IMR-90 (cell line): ENCODE measurements around the gene CITED4. TPM values are rescaled to one million over a fixed set of nuclear protein-coding genes. Genes with fewer than 3 reads are reported as not detected.

ENCODE experiments used
- ATAC-seq: fragments of 200-7000 bp; cut with Tn5 transposase; 2 replicates; pipeline ENCODE4 v1.9.1; 2020; ENCODE audit warnings: low read depth, mild to moderate bottlenecking, moderate library complexity
- BruUV-seq: library from RNA; stranded (reverse); fragments of 400-500 nt; replicated peaks from 2 replicates; lab custom pipeline; 2021; lab: Mats Ljungman, UMichigan
- CTCF ChIA-PET: fragments of 300-600 bp; formaldehyde crosslinking; extraction: SDS; loops from one replicate; lab custom pipeline; 2021; ENCODE audit warnings: antibody characterized with exemption; lab: Yijun Ruan, JAX
- POLR2A ChIA-PET: fragments of 300-600 bp; sonication (Branson Sonifier 250); formaldehyde crosslinking; loops from one replicate; lab custom pipeline; 2022; ENCODE audit warnings: antibody characterized with exemption; ENCODE audit not compliant: unreplicated experiment; lab: Charles Lee
- DNase-seq: peaks from one replicate; pipeline ENCODE4 v3.0.0; 2013
- H2AFZ ChIP-seq: replicated peaks from 2 replicates; pipeline ENCODE3; 2013; ENCODE audit warnings: low read length, mild to moderate bottlenecking; ENCODE audit not compliant: poor library complexity
- H2AK5ac ChIP-seq: 2 replicates; pipeline ENCODE4 v1.6.1; 2013; ENCODE audit warnings: low read depth, low read length, inconsistent platforms
- H2AK9ac ChIP-seq: replicated peaks from 2 replicates; pipeline ENCODE3; 2013; ENCODE audit warnings: mild to moderate bottlenecking, low read depth, low read length, moderate library complexity; ENCODE audit not compliant: poor library complexity
- H2BK120ac ChIP-seq: 2 replicates; pipeline ENCODE4 v1.6.1; 2013; ENCODE audit warnings: low read depth, low read length, inconsistent platforms
- H2BK15ac ChIP-seq: 3 replicates; pipeline ENCODE4 v1.6.1; 2013; ENCODE audit warnings: low read depth, low read length, inconsistent platforms
- H2BK20ac ChIP-seq: 2 replicates; pipeline ENCODE4 v1.6.1; 2013; ENCODE audit warnings: low read depth, mild to moderate bottlenecking, inconsistent platforms, low read length, moderate library complexity
- H2BK5ac ChIP-seq: 2 replicates; pipeline ENCODE4 v1.6.1; 2013; ENCODE audit warnings: mild to moderate bottlenecking, low read depth, low read length, inconsistent platforms; ENCODE audit not compliant: poor library complexity, severe bottlenecking
- H3K14ac ChIP-seq: replicated peaks from 2 replicates; pipeline ENCODE4 v1.6.1; 2013; ENCODE audit warnings: low read depth, low read length, inconsistent platforms
- H3K18ac ChIP-seq: 2 replicates; pipeline ENCODE4 v1.6.1; 2013; ENCODE audit warnings: low read depth, low read length, control low read depth
- H3K23ac ChIP-seq: 2 replicates; pipeline ENCODE4 v1.6.1; 2013; ENCODE audit warnings: low read depth, low read length, inconsistent platforms
- H3K27ac ChIP-seq: 2 replicates; pipeline ENCODE4 v1.5.1; 2013; ENCODE audit warnings: mild to moderate bottlenecking, control low read depth, low read length; ENCODE audit not compliant: insufficient read depth
- H3K27me3 ChIP-seq: 2 replicates; pipeline ENCODE4 v1.6.1; 2013; ENCODE audit warnings: low read length; ENCODE audit not compliant: control insufficient read depth, insufficient read depth
- H3K36me3 ChIP-seq: 2 replicates; pipeline ENCODE4 v1.6.1; 2013; ENCODE audit warnings: low read length, mixed read lengths; ENCODE audit not compliant: control insufficient read depth, insufficient read depth
- H3K4ac ChIP-seq: 2 replicates; pipeline ENCODE4 v1.6.1; 2013; ENCODE audit warnings: low read depth, low read length, inconsistent platforms
- H3K4me1 ChIP-seq: 2 replicates; pipeline ENCODE4 v1.6.1; 2013; ENCODE audit warnings: low read length, mixed read lengths; ENCODE audit not compliant: control insufficient read depth, insufficient read depth
- H3K4me2 ChIP-seq: 2 replicates; pipeline ENCODE4 v1.6.1; 2013; ENCODE audit warnings: low read depth, mild to moderate bottlenecking, control low read depth, low read length, moderate library complexity
- H3K4me3 ChIP-seq: 2 replicates; pipeline ENCODE4 v1.5.1; 2013; ENCODE audit warnings: low read depth, mild to moderate bottlenecking, control low read depth, low read length, moderate library complexity; ENCODE audit not compliant: insufficient read depth
- H3K56ac ChIP-seq: 2 replicates; pipeline ENCODE4 v1.6.1; 2013; ENCODE audit warnings: low read length, inconsistent platforms; ENCODE audit not compliant: insufficient read depth; ENCODE audit errors: extremely low read depth
- H3K79me1 ChIP-seq, 2 experiments: 2 replicates each; pipeline ENCODE4 v1.6.1; 2013; ENCODE audit warnings: low read length in 2 of 2, inconsistent platforms in 1 of 2, low read depth in 1 of 2
- H3K9ac ChIP-seq: 2 replicates; pipeline ENCODE4 v1.6.1; 2013; ENCODE audit warnings: low read depth, low read length, control low read depth
- H3K9me1 ChIP-seq: 2 replicates; pipeline ENCODE4 v1.6.1; 2013; ENCODE audit warnings: low read length, inconsistent platforms; ENCODE audit not compliant: insufficient read depth
- H3K9me3 ChIP-seq: 2 replicates; pipeline ENCODE4 v1.6.1; 2013; ENCODE audit warnings: low read length; ENCODE audit not compliant: control insufficient read depth, insufficient read depth
- H4K20me1 ChIP-seq: 2 replicates; pipeline ENCODE4 v1.6.1; 2013; ENCODE audit warnings: low read length, inconsistent platforms; ENCODE audit not compliant: insufficient read depth
- H4K5ac ChIP-seq: 2 replicates; pipeline ENCODE4 v1.6.1; 2013; ENCODE audit warnings: mild to moderate bottlenecking, low read depth, low read length, control low read depth
- H4K8ac ChIP-seq, 2 experiments: 2 replicates each; pipeline ENCODE4 v1.6.1; 2013; ENCODE audit warnings: low read depth in 2 of 2, low read length in 2 of 2, control low read depth in 1 of 2, inconsistent platforms in 1 of 2
- H4K91ac ChIP-seq: 2 replicates; pipeline ENCODE4 v1.6.1; 2013; ENCODE audit warnings: low read depth, low read length, inconsistent platforms; ENCODE audit not compliant: insufficient read depth
- BHLHE40 ChIP-seq: fragments of 150-350 bp; IDR thresholded peaks from 2 replicates; pipeline ENCODE4 v1.6.1; 2016; ENCODE audit warnings: mild to moderate bottlenecking, low read depth, low read length
- CHD1 ChIP-seq: IDR thresholded peaks from 2 replicates; pipeline ENCODE4 v1.6.1; 2012; ENCODE audit warnings: low read depth, low read length, improper control_type of control experiment
- ELK1 ChIP-seq: fragments of 150-350 bp; IDR thresholded peaks from 2 replicates; pipeline ENCODE4 v1.6.1; 2016; ENCODE audit warnings: low read depth, mild to moderate bottlenecking, low read length, moderate library complexity, borderline replicate concordance
- FOS ChIP-seq: fragments of 150-350 bp; IDR thresholded peaks from 2 replicates; pipeline ENCODE4 v1.6.1; 2016; ENCODE audit warnings: low read depth, low read length
- MAZ ChIP-seq: IDR thresholded peaks from 2 replicates; pipeline ENCODE4 v1.6.1; 2012; ENCODE audit warnings: low read depth, mild to moderate bottlenecking, low read length, improper control_type of control experiment, moderate library complexity, borderline replicate concordance
- MXI1 ChIP-seq: IDR thresholded peaks from 2 replicates; pipeline ENCODE4 v1.6.1; 2012; ENCODE audit warnings: low read depth, mild to moderate bottlenecking, low read length, moderate library complexity, borderline replicate concordance
- NFE2L2 ChIP-seq: fragments of 150-350 bp; IDR thresholded peaks from 2 replicates; pipeline ENCODE4 v1.6.1; 2016; ENCODE audit warnings: low read depth, mild to moderate bottlenecking, low read length
- POLR2A ChIP-seq: IDR thresholded peaks from 2 replicates; pipeline ENCODE4 v1.6.1; 2012; ENCODE audit warnings: mild to moderate bottlenecking, low read depth, low read length
- RAD21 ChIP-seq: IDR thresholded peaks from 2 replicates; pipeline ENCODE4 v1.6.1; 2012; ENCODE audit warnings: low read length, improper control_type of control experiment
- RCOR1 ChIP-seq: IDR thresholded peaks from 2 replicates; pipeline ENCODE4 v1.6.1; 2012; ENCODE audit warnings: mild to moderate bottlenecking, low read length, improper control_type of control experiment; ENCODE audit not compliant: insufficient replicate concordance
- SMC3 ChIP-seq: fragments of 150-350 bp; IDR thresholded peaks from 2 replicates; pipeline ENCODE4 v1.6.1; 2016; ENCODE audit warnings: low read depth, mild to moderate bottlenecking, antibody characterized with exemption, low read length, moderate library complexity
- WGBS, 2 experiments: methylation state at CpG; one replicate each; pipeline versions ENCODE4 v1.1.5 to v1.1.7; 2013; ENCODE audit warnings: missing lambda C conversion rate in 2 of 2; ENCODE audit not compliant: insufficient read length in 1 of 2; ENCODE audit errors: extremely low coverage in 2 of 2; 5-methylcytosine and 5-hydroxymethylcytosine counted together
- dilution Hi-C: fragments of 300-500 bp; cut with HindIII; formaldehyde crosslinking; loops from one replicate; pipeline ENCODE4 v1.14.3; 2018; ENCODE audit warnings: low sequenced_read_pairs; ENCODE audit not compliant: unreplicated experiment
- in situ Hi-C: fragments of 300-500 bp; cut with MboI; formaldehyde crosslinking; loops from 3 replicates; pipeline ENCODE4 v1.14.3; 2019; ENCODE audit warnings: low sequenced_read_pairs, inconsistent platforms, mixed read lengths
- intact Hi-C: fragments of 100-400 bp; cut with micrococcal nuclease; formaldehyde crosslinking; loops from 2 replicates; pipeline ENCODE4 v1.10.0; 2022
- polyA plus RNA-seq, 3 experiments: library from polyadenylated mRNA; depleted of rRNA; stranded (reverse); fragments of >200 nt; gene quantifications; 2 replicates each; pipeline ENCODE4 v1.2.3, GENCODE V29; 2012; ENCODE audit warnings: low replicate concordance in 1 of 3
- total RNA-seq: library from RNA; depleted of rRNA; stranded (reverse); fragments of >200 nt; gene quantifications from 2 replicates; pipeline ENCODE4 v1.2.3, GENCODE V29; 2012
- TF ChIP-seq, protein P1 (sequence below): conservative IDR thresholded peaks from 2 replicates; pipeline ENCODE4 v1.5.1; 2012; ENCODE audit warnings: mild to moderate bottlenecking, low read depth, low read length, improper control_type of control experiment

CITED4 gene
- total and polyA plus RNA-seq, 2 of the 4 experiments (the other 2 are of a cell fraction): under 0.01 to 1.6 TPM

DNA sequence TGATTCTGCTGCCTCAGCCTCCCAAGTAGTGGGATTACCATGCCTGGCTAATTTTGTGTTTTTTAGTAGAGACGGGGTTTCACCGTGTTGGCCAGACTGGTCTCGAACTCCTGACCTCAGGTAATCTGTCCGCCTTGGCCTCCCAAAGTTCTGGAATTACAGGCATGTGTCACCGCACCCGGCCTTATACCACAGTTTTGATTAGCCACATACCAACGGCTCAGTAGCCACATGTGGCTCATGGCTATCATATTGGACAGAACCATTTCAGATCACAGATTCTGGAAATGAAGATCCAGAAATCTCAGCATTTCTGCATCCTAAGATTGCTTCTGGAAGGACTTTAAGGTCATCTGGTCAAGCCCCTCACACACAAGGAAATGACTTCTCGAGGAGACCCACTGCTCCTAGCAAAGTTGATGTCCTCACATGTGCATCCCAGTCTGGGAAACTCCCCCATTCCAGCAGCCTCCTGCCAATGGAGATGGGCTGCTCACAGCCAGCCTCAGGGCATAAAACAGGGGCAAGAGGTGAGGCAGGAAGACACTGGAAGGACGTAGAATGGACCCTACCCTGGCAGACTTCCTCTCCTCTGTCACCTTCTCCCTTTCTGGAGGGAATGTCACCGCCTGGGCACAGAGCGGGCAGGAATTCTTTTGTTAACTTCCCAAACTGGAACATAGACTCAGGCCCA, 17.5 kb upstream of the CITED4 start:
- ATAC-seq (no peak), DNase-seq (no peak)
- Histone ChIP-seq H3K27ac (no peak overlapping the region), H2AFZ (peak overlapping the region; percentile 73), H3K4me3 (no peak overlapping the region), H3K9me3 (peaks cover 4% of the 10 kb centered on the region; the same call in 1 of the 2 replicates), H3K79me1 (no peaks in the 10 kb centered on the region; a peak in 1 of 4 replicates), H4K8ac (peak overlapping the region in 1 of 2 experiments; percentile 60; a peak in 1 of 4 replicates), H4K5ac (no peak overlapping the region), H3K9me1 (peaks cover 17% of the 10 kb centered on the region; the same call in 1 of the 2 replicates), H3K36me3 (no peaks in the 10 kb centered on the region), H2AK9ac (no peak overlapping the region), H3K27me3 (peaks cover 3% of the 10 kb centered on the region; the same call in 1 of the 2 replicates), H3K4ac (peak overlapping the region; percentile 71), H3K4me1 (peaks cover 11% of the 10 kb centered on the region), H4K20me1 (no peaks in the 10 kb centered on the region), H2BK5ac (no peak overlapping the region), H4K91ac (peak overlapping the region; percentile 48; the same call in 1 of the 2 replicates), H3K14ac (0 out of 2 replicates have a peak overlapping the region, but pooled peaks have one; percentile 14), H2AK5ac (peak overlapping the region; percentile 74; the same call in 1 of the 2 replicates), H2BK120ac (peak overlapping the region; percentile 81), H3K18ac (no peak overlapping the region), H3K56ac (no peak overlapping the region), H2BK15ac (peak overlapping the region; percentile 60; the same call in 1 of the 3 replicates), H2BK20ac (peak overlapping the region; percentile 14; the same call in 1 of the 2 replicates), H3K4me2 (no peak overlapping the region), H3K9ac (no peak overlapping the region), H3K23ac (no peak overlapping the region)
- dilution Hi-C loops: no loop called here
- intact Hi-C loops: no loop called here
- no TSS peak for BruUV-seq
- WGBS, 2 experiments: 100% methylated on average over 3 of the region's 11 CpGs; no CpG with 5 or more reads in 1 of the 2 experiments
- TF ChIP-seq RCOR1 (no peak), SMC3 (no peak), BHLHE40 (no peak), MXI1 (no peak), FOS (no peak), ELK1 (no peak), NFE2L2 (no peak), MAZ (no peak), POLR2A (no peak), CHD1 (no peak), RAD21 (no peak)
- TF ChIP-seq, protein P1, sequence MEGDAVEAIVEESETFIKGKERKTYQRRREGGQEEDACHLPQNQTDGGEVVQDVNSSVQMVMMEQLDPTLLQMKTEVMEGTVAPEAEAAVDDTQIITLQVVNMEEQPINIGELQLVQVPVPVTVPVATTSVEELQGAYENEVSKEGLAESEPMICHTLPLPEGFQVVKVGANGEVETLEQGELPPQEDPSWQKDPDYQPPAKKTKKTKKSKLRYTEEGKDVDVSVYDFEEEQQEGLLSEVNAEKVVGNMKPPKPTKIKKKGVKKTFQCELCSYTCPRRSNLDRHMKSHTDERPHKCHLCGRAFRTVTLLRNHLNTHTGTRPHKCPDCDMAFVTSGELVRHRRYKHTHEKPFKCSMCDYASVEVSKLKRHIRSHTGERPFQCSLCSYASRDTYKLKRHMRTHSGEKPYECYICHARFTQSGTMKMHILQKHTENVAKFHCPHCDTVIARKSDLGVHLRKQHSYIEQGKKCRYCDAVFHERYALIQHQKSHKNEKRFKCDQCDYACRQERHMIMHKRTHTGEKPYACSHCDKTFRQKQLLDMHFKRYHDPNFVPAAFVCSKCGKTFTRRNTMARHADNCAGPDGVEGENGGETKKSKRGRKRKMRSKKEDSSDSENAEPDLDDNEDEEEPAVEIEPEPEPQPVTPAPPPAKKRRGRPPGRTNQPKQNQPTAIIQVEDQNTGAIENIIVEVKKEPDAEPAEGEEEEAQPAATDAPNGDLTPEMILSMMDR: no peak
- in situ Hi-C loops: no loop called here
- ChIA-PET CTCF (interaction anchor here (1.1 kb wide), 1 partner anchor 57 kb away, joined by 3 read pairs; no protein-coding TSS in a partner anchor), POLR2A (interaction anchor here (0.6 kb wide), 1 partner anchor 10 kb away, joined by 3 read pairs; no protein-coding TSS in a partner anchor)
